Activated B cell treated with CpG ODN at 0.5 μM for 24 hours (primary cell): ENCODE measurements around the gene DOK1. TPM values are rescaled to one million over a fixed set of nuclear protein-coding genes. Genes with fewer than 3 reads are reported as not detected.

Experiments used
- ATAC-seq: fragments of 200-7000 bp; cut with Tn5 transposase; one replicate; pipeline ENCODE4 v1.10.0; 2021; ENCODE audit warnings: low read depth, mild to moderate bottlenecking, moderate library complexity
- CTCF ChIA-PET: fragments of 350-600 bp; sonication (Branson Sonifier 250); formaldehyde crosslinking; loops from one replicate; lab custom pipeline; 2021; ENCODE audit warnings: antibody characterized with exemption; lab: Charles Lee
- POLR2A ChIA-PET: fragments of 350-600 bp; sonication (Branson Sonifier 250); formaldehyde crosslinking; loops from one replicate; lab custom pipeline; 2021; ENCODE audit warnings: antibody characterized with exemption; lab: Charles Lee
- DNase-seq: peaks from one replicate; pipeline ENCODE4 v3.0.0; 2022
- H3K27ac Mint-ChIP-seq: one replicate; pipeline ENCODE4 v1.8.0; 2020; ENCODE audit warnings: mixed read lengths
- H3K27me3 Mint-ChIP-seq: one replicate; pipeline ENCODE4 v1.8.0; 2021; ENCODE audit warnings: mixed read lengths
- H3K36me3 Mint-ChIP-seq: one replicate; pipeline ENCODE4 v1.8.0; 2021; ENCODE audit warnings: low read depth, mixed read lengths
- H3K4me1 Mint-ChIP-seq: one replicate; pipeline ENCODE4 v1.8.0; 2021; ENCODE audit warnings: mixed read lengths
- H3K4me3 Mint-ChIP-seq: one replicate; pipeline ENCODE4 v1.8.0; 2020; ENCODE audit warnings: mild to moderate bottlenecking, mixed read lengths
- H3K9me3 Mint-ChIP-seq: one replicate; pipeline ENCODE4 v1.8.0; 2020; ENCODE audit warnings: mixed read lengths
- CTCF ChIP-seq: fragments of 200-600 bp; IDR thresholded peaks from one replicate; pipeline ENCODE4 v1.8.0; 2022; ENCODE audit warnings: antibody characterized with exemption, mild to moderate bottlenecking
- intact Hi-C: fragments of 100-400 bp; cut with micrococcal nuclease; formaldehyde crosslinking; loops from one replicate; pipeline ENCODE4 v1.15.1; 2024
- total RNA-seq: library from RNA; stranded (reverse); gene quantifications from 2 replicates; pipeline ENCODE4 v1.2.3, GENCODE V29; 2022

DOK1 gene
- total RNA-seq, 1 donor from 2014 or later = 33.8 TPM

- intact Hi-C loops = no loop called here
- ChIA-PET CTCF (interaction anchor here (2.3 kb wide), 1 partner anchor 20 kb away, joined by 12 read pairs; no protein-coding TSS in a partner anchor), POLR2A (interaction anchor here (1.1 to 1.4 kb wide), 2 partner anchors 16 to 37 kb away, joined by 3 to 5 read pairs; partner anchors contain the start of genes AUP1 and HTRA2)
- Mint-ChIP-seq H3K4me1 (peaks cover 5% of the 10 kb centered on the region), H3K4me3 (no peak overlapping the region), H3K36me3 (no peaks in the 10 kb centered on the region), H3K9me3 (no peaks in the 10 kb centered on the region), H3K27ac (no peak overlapping the region), H3K27me3 (no peaks in the 10 kb centered on the region)
- ATAC-seq = no peak
- TF ChIP-seq CTCF = no peak
- no peak for DNase-seq
Measured at GRCh38 chr2:74566076-74566753, 11.7 kb downstream of the DOK1 start.

- intact Hi-C loops = no loop called here
- H3K36me3 Mint-ChIP-seq = no peaks in the 10 kb centered on the region
- peaks cover 5% of the 10 kb centered on the region for H3K4me1 Mint-ChIP-seq
- DNase-seq (no peak), ATAC-seq (no peak)
- POLR2A ChIA-PET = interaction anchor here (1.1 to 1.4 kb wide), 3 partner anchors 17 to 63 kb away, joined by 3 to 5 read pairs (median 3); partner anchors contain the start of genes AUP1 and HTRA2
- TF ChIP-seq CTCF = no peak
- H3K4me3 Mint-ChIP-seq = no peak overlapping the region
- H3K27ac Mint-ChIP-seq = no peak overlapping the region
- no peaks in the 10 kb centered on the region for H3K27me3 Mint-ChIP-seq
- CTCF ChIA-PET = interaction anchor here (2.3 kb wide), 1 partner anchor 20 kb away, joined by 12 read pairs; no protein-coding TSS in a partner anchor
- no peaks in the 10 kb centered on the region for H3K9me3 Mint-ChIP-seq
Measured at GRCh38 chr2:74566754-74567085, 12.2 kb downstream of the DOK1 start.

- POLR2A ChIA-PET = interaction anchor here (1.0 to 1.4 kb wide), 3 partner anchors 37 to 64 kb away, joined by 3 read pairs; partner anchors contain the start of genes AUP1 and HTRA2
- H3K27me3 Mint-ChIP-seq = no peaks in the 10 kb centered on the region
Measured at GRCh38 chr2:74567881-74568280, 13.4 kb downstream of the DOK1 start.

GRCh38 chr2:74569686-74570085 is 15.2 kb downstream of the DOK1 start:
- DNase-seq (no peak), ATAC-seq (no peak)
- intact Hi-C loops = loop anchor here (2.0 to 5.0 kb wide), 2 partner anchors 17 to 87 kb away; partner anchors contain the start of genes CCDC142 and TTC31
- no peak for TF ChIP-seq CTCF
- Mint-ChIP-seq H3K9me3 (no peaks in the 10 kb centered on the region), H3K27me3 (no peaks in the 10 kb centered on the region), H3K27ac (peak overlapping the region; percentile 32), H3K4me1 (peaks cover 20% of the 10 kb centered on the region), H3K4me3 (no peak overlapping the region), H3K36me3 (no peaks in the 10 kb centered on the region)
- POLR2A ChIA-PET = interaction anchor here (0.7 to 3.2 kb wide), 2 partner anchors 41 to 141 kb away, joined by 4 to 11 read pairs; partner anchors contain the start of genes AUP1 and HTRA2
- CTCF ChIA-PET = interaction anchor here (1.9 to 3.1 kb wide), 2 partner anchors 18 to 87 kb away, joined by 4 to 16 read pairs; partner anchors contain the start of genes CCDC142 and TTC31

More at GRCh38 chr2:74567881-74568280, 13.4 kb downstream of the DOK1 start:
- no peak overlapping the region for H3K27ac Mint-ChIP-seq
- no peaks in the 10 kb centered on the region for H3K36me3 Mint-ChIP-seq
- no peak for TF ChIP-seq CTCF
- H3K4me3 Mint-ChIP-seq = no peak overlapping the region
- DNase-seq (no peak), ATAC-seq (no peak)
- peaks cover 5% of the 10 kb centered on the region for H3K4me1 Mint-ChIP-seq
- intact Hi-C loops = no loop called here
- CTCF ChIA-PET = interaction anchor here (2.3 kb wide), 1 partner anchor 18 kb away, joined by 12 read pairs; no protein-coding TSS in a partner anchor
- no peaks in the 10 kb centered on the region for H3K9me3 Mint-ChIP-seq

- Mint-ChIP-seq H3K4me3 (no peak overlapping the region), H3K9me3 (no peaks in the 10 kb centered on the region), H3K27me3 (no peaks in the 10 kb centered on the region), H3K4me1 (peaks cover 24% of the 10 kb centered on the region), H3K27ac (no peak overlapping the region), H3K36me3 (no peaks in the 10 kb centered on the region)
- DNase-seq (no peak), ATAC-seq (peak; percentile 86)
- intact Hi-C loops = loop anchor here (1.0 to 5.0 kb wide), 3 partner anchors 16 to 89 kb away; partner anchors contain the start of genes CCDC142 and TTC31
- POLR2A ChIA-PET = interaction anchor here (1.0 to 3.2 kb wide), 8 partner anchors 16 to 131 kb away, joined by 3 to 20 read pairs (median 6); partner anchors contain the start of genes AUP1, CCDC142, HTRA2 and LOXL3
- CTCF ChIA-PET = interaction anchor here (0.6 to 3.1 kb wide), 6 partner anchors 14 to 236 kb away, joined by 3 to 16 read pairs (median 4); partner anchors contain the start of genes CCDC142 and TTC31
- no peak for TF ChIP-seq CTCF
Measured at GRCh38 chr2:74571058-74571457, 16.5 kb downstream of the DOK1 start.
